Mononuclear cell (primary cell): Measurements from ENCODE around the gene ZNF629. TPM values are rescaled to one million over a fixed set of nuclear protein-coding genes. Genes with fewer than 3 reads are reported as not detected.

Source experiments
- H3K27me3 ChIP-seq: 2 replicates; pipeline ENCODE4 v1.6.0; 2011; ENCODE audit warnings: low read length, control low read depth; ENCODE audit not compliant: insufficient read depth
- H3K4me1 ChIP-seq: 2 replicates; pipeline ENCODE4 v1.5.1; 2011; ENCODE audit warnings: mild to moderate bottlenecking, low read length, control low read depth; ENCODE audit not compliant: insufficient read depth
- H3K4me3 ChIP-seq: 2 replicates; pipeline ENCODE4 v1.5.1; 2011; ENCODE audit warnings: mild to moderate bottlenecking, low read length, moderate library complexity
- H3K9me3 ChIP-seq: 2 replicates; pipeline ENCODE4 v1.5.1; 2011; ENCODE audit warnings: low read depth, mild to moderate bottlenecking, control low read depth, low read length
- total RNA-seq: library from RNA; depleted of rRNA; stranded (reverse); fragments of >200 nt; gene quantifications from one replicate; pipeline ENCODE4 v1.2.3, GENCODE V29; 2012

The ZNF629 gene
- total RNA-seq, 1 donor = 3.4 TPM

DNA sequence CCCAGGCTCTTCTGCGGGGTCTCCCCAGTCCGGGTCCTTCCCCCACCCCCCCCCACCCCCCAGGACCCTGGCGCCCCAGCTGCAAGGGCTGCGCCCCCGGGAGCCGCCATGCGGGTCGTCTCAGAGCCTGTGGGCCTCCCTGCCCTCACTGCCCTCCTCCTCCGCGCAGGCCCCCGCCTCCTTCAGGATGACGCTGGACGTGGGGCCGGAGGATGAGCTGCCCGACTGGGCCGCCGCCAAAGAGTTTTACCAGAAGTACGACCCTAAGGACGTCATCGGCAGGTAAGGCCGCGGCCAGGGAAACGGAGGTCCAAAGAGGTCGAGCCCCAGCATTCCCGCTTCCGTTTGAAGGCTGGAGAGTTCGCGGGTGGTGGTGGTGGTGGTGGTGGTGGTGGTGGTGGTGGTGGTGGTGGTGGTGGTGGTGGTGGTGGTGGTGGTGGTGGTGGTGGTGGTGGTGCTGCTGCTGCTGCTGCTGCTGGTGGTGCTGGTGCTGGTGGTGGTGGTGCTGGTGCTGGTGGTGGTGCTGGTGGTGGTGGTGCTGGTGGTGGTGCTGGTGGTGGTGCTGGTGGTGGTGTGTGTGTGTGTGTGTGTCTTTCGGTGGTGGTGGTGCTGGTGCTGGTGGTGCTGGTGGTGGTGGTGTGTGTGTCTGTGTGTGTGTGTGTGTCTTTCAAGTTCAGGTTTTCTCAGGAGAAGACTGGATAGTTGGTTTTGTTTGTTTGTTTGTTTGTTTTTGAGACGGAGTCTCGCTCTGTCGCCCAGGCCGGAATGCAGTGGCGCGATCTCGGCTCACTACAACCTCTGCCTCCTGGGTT, 38.2 kb downstream of the ZNF629 start:
- Histone ChIP-seq H3K4me1 (peaks cover 20% of the 10 kb centered on the region), H3K9me3 (no peaks in the 10 kb centered on the region), H3K4me3 (peak overlapping the region; percentile 40), H3K27me3 (no peaks in the 10 kb centered on the region)

DNA sequence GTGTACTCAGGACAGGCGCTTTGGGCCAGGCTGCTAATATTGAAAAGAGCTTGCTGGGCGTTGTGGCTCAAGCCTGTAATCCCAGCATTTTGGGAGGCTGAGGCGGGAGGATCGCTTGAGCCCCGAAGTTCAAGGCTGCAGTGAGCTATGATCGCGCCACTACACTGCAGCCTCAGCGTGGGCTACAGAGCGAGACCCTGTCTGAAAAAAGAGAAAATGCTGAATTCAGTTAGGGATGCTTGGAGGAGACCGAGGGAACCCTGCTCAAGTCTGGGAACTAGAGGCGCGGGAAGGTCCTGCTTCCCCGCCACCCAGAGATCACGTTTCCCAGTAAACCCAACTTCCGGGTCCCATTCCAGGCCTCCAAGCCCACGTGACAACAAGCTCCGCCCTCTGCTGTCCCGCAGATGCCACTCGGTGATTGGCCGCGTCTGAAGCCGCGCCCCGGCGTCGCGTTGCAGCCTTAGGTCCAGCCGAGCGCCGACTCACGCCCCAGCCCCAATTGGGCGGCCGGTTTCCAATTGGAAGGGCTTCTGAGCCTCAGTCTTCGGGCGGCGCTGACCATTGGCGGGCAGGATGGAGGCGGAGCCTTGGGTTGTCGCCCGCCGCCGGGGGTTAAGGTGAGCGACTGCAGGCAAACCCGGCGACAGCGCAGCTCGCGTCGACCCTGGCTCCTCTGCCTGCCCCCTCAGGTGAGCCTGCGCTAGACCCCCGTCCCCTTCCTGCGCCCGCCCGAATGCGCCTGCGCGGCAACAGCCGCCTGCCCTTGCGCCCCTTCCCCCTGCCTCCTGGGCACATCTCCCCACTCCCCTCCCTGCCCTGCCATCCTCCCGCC, 39.0 kb downstream of the ZNF629 start, which contains the start of gene PHKG2:
Gene PHKG2, plus strand, starts transcription at position 627 of the 835 bp plus-strand sequence. CDS start 396 bp downstream, outside the sequence.
- Histone ChIP-seq H3K27me3 (no peaks in the 10 kb centered on the region), H3K4me3 (peak within 1 kb of the TSS; percentile 40), H3K9me3 (no peaks in the 10 kb centered on the region), H3K4me1 (peaks cover 20% of the 10 kb centered on the region)

DNA sequence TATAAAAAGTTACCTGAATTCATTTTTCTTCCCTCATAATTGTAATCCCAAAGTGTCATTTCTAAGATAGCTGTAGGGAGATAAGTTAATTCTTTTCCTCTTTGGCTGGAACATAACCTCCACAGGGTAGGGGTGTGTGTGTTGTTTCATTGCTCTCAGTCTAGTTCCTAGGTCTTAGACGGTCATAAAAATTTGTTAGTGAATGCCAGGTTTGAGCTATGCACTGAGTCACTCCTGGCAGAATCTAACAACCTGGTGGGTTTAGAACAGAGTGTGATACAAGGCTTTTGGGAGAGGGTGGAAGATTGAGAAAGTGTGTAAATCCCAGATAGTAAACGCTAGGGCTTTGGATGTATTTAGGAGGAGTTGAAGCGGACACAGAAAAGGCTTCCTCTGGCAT, 39.7 kb downstream of the ZNF629 start:
- Histone ChIP-seq H3K27me3 (no peaks in the 10 kb centered on the region), H3K4me1 (peaks cover 20% of the 10 kb centered on the region), H3K9me3 (no peaks in the 10 kb centered on the region), H3K4me3 (peak overlapping the region; percentile 40)

DNA sequence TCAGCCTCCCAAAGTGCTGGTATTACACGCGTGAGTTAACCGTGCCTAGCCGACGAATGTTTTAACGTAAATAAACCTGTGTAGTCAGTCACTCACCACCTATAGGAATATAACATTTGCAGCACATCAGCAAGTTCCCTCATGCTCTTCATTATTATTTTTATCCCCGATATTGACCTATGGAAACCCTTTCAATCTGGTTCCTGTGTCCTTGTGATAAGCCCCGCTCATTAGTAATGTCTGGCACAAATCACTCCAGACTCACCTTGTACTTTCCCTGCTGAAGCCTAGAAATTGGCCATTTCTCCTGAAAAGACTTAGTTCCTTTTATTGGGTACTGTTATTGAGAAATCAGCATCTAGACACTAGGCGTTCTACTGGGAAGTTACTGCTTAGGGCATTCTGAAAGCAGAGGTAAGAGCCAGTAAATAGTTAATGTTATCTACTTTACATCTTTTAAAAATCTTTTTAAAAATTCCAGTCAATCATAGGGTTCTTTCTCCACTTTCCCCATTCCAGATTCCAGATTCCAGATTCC, 40.3 kb downstream of the ZNF629 start:
- Histone ChIP-seq H3K9me3 (no peaks in the 10 kb centered on the region), H3K27me3 (no peaks in the 10 kb centered on the region), H3K4me1 (peaks cover 20% of the 10 kb centered on the region), H3K4me3 (no peak overlapping the region)

DNA sequence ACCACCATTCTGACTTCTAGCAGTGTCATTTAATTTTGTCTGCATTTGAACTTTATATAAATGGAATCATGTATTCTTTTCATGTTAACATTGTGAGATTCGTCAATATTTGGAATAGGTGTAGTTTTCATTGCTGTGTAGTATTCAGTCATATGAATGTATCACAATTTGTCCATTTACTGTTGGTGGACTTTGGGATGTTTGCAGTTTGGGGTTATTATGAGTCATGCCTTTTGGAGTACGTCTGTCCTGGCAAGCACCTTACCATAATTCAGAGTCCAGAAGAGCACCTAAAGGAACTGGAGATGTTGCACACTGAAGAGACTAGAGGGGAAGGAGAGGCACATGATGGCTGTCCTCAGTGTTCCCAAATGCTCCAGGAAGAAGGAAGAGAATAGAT, 41.9 kb downstream of the ZNF629 start:
- no peaks in the 10 kb centered on the region for H3K27me3 ChIP-seq
- no peak overlapping the region for H3K4me3 ChIP-seq
- H3K9me3 ChIP-seq = no peaks in the 10 kb centered on the region
- H3K4me1 ChIP-seq = peaks cover 17% of the 10 kb centered on the region

DNA sequence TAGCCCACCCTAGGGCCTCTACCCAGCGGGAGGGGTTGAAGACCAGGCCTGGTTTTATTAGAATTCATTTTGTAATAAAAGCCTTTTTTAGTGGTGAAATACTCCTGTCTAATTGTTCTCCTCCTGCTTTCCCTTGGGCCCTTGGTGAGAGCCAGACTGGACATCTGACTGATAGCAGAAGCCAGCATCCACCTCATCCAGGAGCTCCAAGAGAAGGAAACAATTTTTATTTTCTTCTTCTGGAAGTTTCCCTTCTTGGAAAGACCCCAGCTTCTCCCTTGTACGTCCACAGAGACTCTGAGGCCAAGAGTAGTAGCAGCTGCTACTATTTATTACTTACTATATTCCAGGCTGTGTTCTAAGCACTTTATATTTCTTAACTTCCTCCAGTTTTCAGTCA, 42.8 kb downstream of the ZNF629 start:
- Histone ChIP-seq H3K27me3 (no peaks in the 10 kb centered on the region), H3K4me3 (no peak overlapping the region), H3K4me1 (peaks cover 12% of the 10 kb centered on the region), H3K9me3 (no peaks in the 10 kb centered on the region)

DNA sequence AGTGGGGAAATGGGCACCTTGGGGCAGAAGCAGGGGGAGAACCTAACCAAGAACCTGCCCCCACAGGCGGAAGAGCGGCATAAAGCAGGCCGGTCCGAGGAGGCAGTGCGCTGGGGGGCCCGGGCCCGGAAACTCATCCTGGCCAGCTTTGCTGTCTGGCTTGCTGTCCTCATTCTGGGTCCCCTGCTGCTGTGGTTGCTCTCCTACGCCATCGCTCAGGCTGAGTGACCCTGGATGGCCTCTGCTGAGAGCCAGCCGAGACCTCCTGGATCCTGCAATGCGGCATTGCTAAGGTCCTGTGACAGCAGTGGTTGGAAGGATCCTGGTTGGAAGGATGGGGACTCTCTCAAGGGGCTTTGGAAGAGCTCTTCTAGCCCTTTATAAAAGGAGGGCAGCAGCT, 43.3 kb downstream of the ZNF629 start:
- Histone ChIP-seq H3K9me3 (no peaks in the 10 kb centered on the region), H3K4me3 (no peak overlapping the region), H3K4me1 (peaks cover 11% of the 10 kb centered on the region), H3K27me3 (no peaks in the 10 kb centered on the region)

DNA sequence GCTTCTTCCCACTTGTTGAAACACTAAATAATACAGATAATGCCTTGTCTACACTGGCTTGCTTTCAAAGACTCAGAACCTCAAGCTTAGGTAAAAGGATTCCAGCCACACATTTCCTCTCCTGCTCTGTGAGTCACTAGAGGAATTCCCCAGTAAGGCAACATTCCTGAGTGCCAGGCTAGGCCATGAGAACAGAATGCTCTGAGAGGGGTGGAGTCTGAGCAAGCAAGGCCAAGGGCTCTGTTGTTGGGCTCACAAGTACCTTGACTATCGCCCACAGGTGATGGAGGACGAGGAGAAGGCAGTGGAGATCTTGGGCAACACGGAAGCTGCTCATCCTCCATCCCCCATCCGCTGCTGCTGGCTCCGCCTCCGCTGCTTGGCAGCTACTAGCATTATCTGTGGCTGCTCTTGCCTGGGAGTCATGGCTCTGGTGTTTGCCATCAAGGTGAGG, 45.5 kb downstream of the ZNF629 start:
- no peak overlapping the region for H3K4me3 ChIP-seq
- H3K27me3 ChIP-seq = no peaks in the 10 kb centered on the region
- H3K9me3 ChIP-seq = no peaks in the 10 kb centered on the region
- no peaks in the 10 kb centered on the region for H3K4me1 ChIP-seq

DNA sequence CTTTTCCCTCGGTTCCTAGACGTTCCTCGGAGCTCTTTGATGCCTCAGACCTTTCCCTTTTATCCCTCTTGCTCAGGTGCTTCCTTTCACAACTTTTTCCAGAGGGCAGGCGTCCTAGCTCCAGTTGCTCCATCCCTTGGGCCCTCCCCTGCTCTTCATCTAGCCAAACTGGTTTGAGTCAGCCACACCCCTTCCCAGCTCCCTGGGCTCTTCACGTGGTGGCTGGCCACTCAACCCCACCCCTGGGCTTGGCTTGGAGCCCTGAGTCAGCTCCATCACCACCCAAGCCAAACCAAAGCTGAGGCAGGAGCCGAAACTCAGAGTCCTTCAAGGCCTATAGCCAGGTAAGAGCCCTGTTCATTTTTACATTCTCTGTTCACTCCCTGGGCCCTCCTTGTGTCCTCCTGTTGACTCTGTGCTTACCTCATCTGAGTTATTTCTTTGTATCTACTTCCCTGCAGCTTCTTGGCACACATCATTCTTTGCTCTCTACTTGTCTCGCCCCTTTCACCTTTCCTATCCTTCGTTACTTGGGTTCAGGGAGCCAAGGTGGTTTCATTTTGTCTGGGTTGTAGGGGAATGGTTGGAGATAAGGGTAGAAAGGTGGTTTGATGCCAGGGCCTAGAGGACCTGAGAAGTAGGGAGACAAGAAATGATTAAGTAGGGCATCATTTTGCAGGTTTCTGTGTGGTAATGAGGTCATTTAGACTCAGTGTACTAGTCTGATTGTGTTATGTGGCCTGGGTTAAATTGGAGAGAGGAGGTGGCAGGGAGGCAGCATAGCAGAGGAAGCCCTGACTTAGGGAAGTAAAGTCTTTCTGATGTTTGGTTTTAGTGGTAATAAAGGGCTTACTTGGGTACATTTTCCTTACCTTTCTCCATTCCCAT, 46.4 kb downstream of the ZNF629 start:
- Histone ChIP-seq H3K9me3 (no peaks in the 10 kb centered on the region), H3K27me3 (no peaks in the 10 kb centered on the region), H3K4me3 (no peak overlapping the region), H3K4me1 (no peaks in the 10 kb centered on the region)

DNA sequence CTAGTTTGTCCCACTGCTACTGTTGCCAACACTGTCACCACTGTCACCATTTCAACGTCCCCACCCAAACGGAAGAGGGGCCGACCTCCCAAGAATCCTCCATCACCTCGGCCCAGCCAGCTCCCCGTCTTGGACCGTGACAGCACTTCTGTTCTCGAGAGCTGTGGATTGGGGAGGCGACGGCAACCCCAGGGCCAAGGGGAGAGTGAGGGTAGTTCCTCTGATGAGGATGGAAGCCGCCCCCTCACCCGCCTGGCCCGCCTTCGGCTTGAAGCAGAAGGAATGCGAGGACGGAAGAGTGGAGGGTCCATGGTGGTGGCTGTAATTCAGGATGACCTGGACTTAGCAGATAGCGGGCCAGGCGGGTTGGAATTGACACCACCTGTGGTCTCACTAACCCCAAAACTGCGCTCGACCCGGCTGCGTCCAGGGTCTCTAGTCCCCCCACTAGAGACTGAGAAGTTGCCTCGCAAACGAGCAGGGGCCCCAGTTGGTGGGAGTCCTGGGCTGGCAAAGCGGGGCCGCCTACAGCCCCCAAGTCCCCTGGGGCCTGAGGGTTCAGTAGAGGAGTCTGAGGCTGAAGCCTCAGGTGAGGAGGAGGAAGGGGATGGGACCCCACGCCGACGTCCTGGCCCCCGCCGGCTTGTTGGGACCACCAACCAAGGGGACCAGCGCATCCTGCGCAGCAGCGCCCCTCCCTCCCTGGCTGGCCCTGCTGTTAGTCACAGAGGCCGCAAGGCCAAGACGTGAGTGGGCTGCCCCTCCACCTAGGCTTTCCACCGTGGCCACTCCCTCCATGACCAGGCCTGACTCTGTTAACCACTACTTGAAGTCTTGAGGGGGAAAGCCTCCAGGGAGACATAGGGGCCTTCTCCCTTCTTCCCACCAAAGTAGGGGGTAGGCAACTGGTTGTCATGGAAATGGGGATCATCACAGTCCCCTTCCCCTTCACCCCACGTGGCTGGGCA, 47.7 kb downstream of the ZNF629 start:
- no peaks in the 10 kb centered on the region for H3K27me3 ChIP-seq
- H3K9me3 ChIP-seq = no peaks in the 10 kb centered on the region
- H3K4me3 ChIP-seq = no peak overlapping the region
- no peaks in the 10 kb centered on the region for H3K4me1 ChIP-seq

DNA sequence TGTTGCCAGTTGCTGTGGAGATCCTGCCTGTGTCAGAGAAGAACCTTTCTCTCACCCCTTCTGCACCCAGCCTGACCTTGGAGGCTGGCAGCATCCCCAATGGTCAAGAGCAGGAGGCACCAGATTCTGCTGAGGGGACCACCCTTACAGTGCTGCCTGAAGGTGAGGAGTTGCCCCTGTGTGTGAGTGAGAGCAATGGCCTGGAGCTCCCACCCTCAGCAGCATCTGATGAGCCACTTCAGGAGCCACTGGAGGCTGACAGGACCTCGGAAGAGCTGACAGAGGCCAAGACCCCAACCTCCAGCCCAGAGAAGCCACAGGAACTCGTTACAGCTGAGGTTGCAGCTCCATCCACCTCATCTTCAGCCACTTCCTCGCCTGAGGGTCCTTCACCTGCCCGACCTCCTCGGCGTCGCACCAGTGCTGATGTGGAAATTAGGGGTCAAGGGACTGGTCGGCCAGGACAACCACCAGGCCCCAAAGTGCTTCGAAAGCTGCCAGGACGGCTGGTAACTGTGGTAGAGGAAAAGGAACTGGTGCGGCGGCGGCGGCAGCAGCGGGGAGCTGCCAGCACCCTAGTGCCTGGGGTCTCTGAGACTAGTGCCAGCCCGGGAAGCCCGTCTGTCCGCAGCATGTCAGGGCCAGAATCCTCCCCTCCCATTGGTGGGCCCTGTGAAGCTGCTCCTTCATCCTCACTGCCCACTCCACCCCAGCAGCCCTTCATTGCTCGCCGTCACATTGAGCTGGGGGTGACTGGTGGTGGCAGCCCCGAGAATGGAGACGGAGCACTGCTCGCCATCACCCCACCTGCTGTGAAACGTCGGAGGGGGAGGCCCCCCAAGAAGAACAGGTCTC, 49.0 kb downstream of the ZNF629 start:
- no peaks in the 10 kb centered on the region for H3K9me3 ChIP-seq
- H3K4me1 ChIP-seq = no peaks in the 10 kb centered on the region
- H3K4me3 ChIP-seq = no peak overlapping the region
- no peaks in the 10 kb centered on the region for H3K27me3 ChIP-seq

DNA sequence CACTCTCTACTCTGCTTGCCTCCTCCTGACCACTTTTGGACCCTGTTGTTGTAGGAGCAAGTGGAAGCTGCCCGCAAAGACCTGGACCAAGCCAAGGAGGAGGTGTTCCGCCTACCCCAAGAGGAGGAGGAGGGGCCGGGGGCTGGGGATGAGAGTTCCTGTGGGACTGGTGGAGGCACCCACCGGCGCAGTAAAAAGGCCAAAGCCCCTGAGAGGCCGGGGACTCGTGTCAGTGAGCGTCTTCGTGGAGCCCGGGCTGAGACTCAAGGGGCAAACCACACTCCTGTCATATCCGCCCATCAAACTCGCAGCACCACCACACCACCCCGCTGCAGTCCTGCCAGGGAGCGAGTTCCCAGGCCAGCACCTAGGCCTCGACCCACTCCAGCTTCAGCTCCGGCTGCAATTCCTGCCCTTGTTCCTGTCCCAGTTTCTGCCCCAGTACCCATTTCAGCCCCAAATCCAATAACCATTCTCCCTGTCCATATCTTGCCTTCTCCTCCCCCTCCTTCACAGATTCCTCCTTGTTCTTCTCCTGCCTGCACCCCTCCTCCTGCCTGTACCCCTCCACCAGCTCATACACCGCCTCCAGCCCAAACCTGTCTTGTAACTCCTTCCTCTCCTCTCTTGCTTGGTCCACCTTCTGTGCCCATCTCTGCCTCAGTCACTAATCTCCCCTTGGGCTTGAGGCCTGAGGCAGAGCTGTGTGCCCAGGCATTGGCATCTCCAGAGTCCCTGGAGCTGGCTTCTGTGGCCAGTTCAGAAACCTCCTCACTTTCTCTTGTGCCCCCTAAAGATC, 49.8 kb downstream of the ZNF629 start:
- Histone ChIP-seq H3K9me3 (no peaks in the 10 kb centered on the region), H3K4me1 (no peaks in the 10 kb centered on the region), H3K27me3 (no peaks in the 10 kb centered on the region), H3K4me3 (no peak overlapping the region)
